RPMI8226 (cell line): ENCODE data around the gene KRT75.
"Not testable (repeated sequence)": the region's sequence is repeated elsewhere in the genome, so short reads cannot be mapped to it uniquely, and the experiment has no call there.

Experiments used
- DNase-seq: peaks from one replicate; pipeline ENCODE4 v3.0.0-alpha.2; 2015

KRT75 gene

GRCh38 chr12:52415870-52416750 lies 18.1 kb downstream of the KRT75 start:
- no peak for DNase-seq

- DNase-seq, result no peak
These were observed 19.2 kb downstream of the KRT75 start for GRCh38 chr12:52414936-52415335.

GRCh38 chr12:52413782-52414345 lies 20.3 kb downstream of the KRT75 start:
- DNase-seq, result no peak

GRCh38 chr12:52413202-52413601 lies 21.0 kb downstream of the KRT75 start:
- DNase-seq, result no peak

- no peak for DNase-seq
These were observed 22.4 kb downstream of the KRT75 start for GRCh38 chr12:52411815-52412214.

GRCh38 chr12:52410589-52411248 lies 23.5 kb downstream of the KRT75 start:
- not testable (repeated sequence) for DNase-seq

- no peak for DNase-seq
These were observed 26.3 kb downstream of the KRT75 start for GRCh38 chr12:52407918-52408317.

- DNase-seq, result no peak
These were observed 28.2 kb downstream of the KRT75 start, which contains the start of gene KRT82 for GRCh38 chr12:52405922-52406385. Gene KRT82, minus strand, starts transcription at chr12:52406335. Its CDS starts 58 bp downstream, at chr12:52406277.

- DNase-seq, result no peak
These were observed 29.2 kb downstream of the KRT75 start for GRCh38 chr12:52404951-52405350.

- DNase-seq, result no peak
These were observed 30.6 kb downstream of the KRT75 start for GRCh38 chr12:52403561-52403960.

GRCh38 chr12:52402873-52403540 lies 31.2 kb downstream of the KRT75 start:
- no peak for DNase-seq

- DNase-seq, result no peak
These were observed 31.8 kb downstream of the KRT75 start for GRCh38 chr12:52402377-52402776.

GRCh38 chr12:52401926-52402325 lies 32.2 kb downstream of the KRT75 start:
- no peak for DNase-seq

GRCh38 chr12:52401526-52401925 lies 32.6 kb downstream of the KRT75 start:
- DNase-seq, result no peak

- DNase-seq, result no peak
These were observed 33.3 kb downstream of the KRT75 start for GRCh38 chr12:52400906-52401305.

- DNase-seq, result no peak
These were observed 34.4 kb downstream of the KRT75 start for GRCh38 chr12:52399756-52400155.

- DNase-seq, result no peak
These were observed 36.0 kb downstream of the KRT75 start for GRCh38 chr12:52398176-52398575.

GRCh38 chr12:52396656-52397055 lies 37.5 kb downstream of the KRT75 start:
- no peak for DNase-seq

- DNase-seq, result peak; percentile 80
These were observed 38.3 kb downstream of the KRT75 start for GRCh38 chr12:52395761-52396434.

- no peak for DNase-seq
These were observed 39.2 kb downstream of the KRT75 start for GRCh38 chr12:52394836-52395405.

GRCh38 chr12:52392465-52393007 lies 41.6 kb downstream of the KRT75 start:
- DNase-seq, result peak; percentile 58

- DNase-seq, result peak; percentile 42
These were observed 42.6 kb downstream of the KRT75 start for GRCh38 chr12:52391618-52392002.
